GM12878 (cell line): Measurements from ENCODE around the gene TMEM214. TPM values are rescaled to one million over a fixed set of nuclear protein-coding genes. Genes with fewer than 3 reads are reported as not detected.
A peak's percentile ranks its signal among the peaks of the same experiment; 100 is the strongest.

Experiments
- BHLHE40 ChIP-seq, 2 experiments: fragments of 450-650 bp in 1 of 2; IDR thresholded peaks; 2 replicates each; pipeline ENCODE4 v1.6.1; 2011 to 2017; ENCODE audit warnings: low read depth in 2 of 2, borderline replicate concordance in 1 of 2, improper control_type of control experiment in 1 of 2, low read length in 1 of 2, mild to moderate bottlenecking in 1 of 2
- CBFB ChIP-seq: IDR thresholded peaks from 2 replicates; pipeline ENCODE4 v1.6.1; 2016; ENCODE audit warnings: antibody characterized with exemption, low read depth
- MYC ChIP-seq: IDR thresholded peaks from 2 replicates; pipeline ENCODE4 v1.6.1; 2011; ENCODE audit warnings: mild to moderate bottlenecking, low read length, moderate library complexity, inconsistent platforms; ENCODE audit not compliant: insufficient read depth, insufficient replicate concordance, insufficient read length, severe bottlenecking
- NFYA ChIP-seq: IDR thresholded peaks from 2 replicates; pipeline ENCODE4 v1.6.1; 2011; ENCODE audit warnings: low read depth, mild to moderate bottlenecking, low read length, improper control_type of control experiment, borderline replicate concordance
- POLR2AphosphoS2 ChIP-seq: IDR thresholded peaks from 2 replicates; pipeline ENCODE4 v1.6.1; 2011; ENCODE audit warnings: low read depth, mild to moderate bottlenecking, low read length, improper control_type of control experiment, moderate library complexity
- RAD51 ChIP-seq: fragments of 450-650 bp; IDR thresholded peaks from 2 replicates; pipeline ENCODE4 v1.6.1; 2016; ENCODE audit warnings: moderate library complexity, mild to moderate bottlenecking, inconsistent platforms
- RCOR1 ChIP-seq: conservative IDR thresholded peaks from 2 replicates; pipeline ENCODE4 v1.6.1; 2012; ENCODE audit warnings: low read depth, low read length, improper control_type of control experiment
- STAT1 ChIP-seq: fragments of 450-650 bp; conservative IDR thresholded peaks from 2 replicates; pipeline ENCODE4 v1.6.1; 2014; ENCODE audit warnings: antibody characterized with exemption, mild to moderate bottlenecking
- polyA plus RNA-seq, 11 experiments: library from polyadenylated mRNA; depleted of rRNA in 4 of 11; unstranded in 6 of 11; stranded (reverse) in 5 of 11; fragments of >200 nt; fragmentation: Nextera tagmentation in 4 of 11; fragmentation: Illumina TruSeq in 1 of 11; extraction: Ambion mirVana in 4 of 11; extraction: Trizol in 1 of 11; gene quantifications; 1 replicate in 1 of 11; 2 replicates in 10 of 11; pipeline versions ENCODE4 v1.2.1 to v1.2.3, GENCODE V29; 2011 to 2016; ENCODE audit warnings: inconsistent platforms in 2 of 11, missing spikeins in 2 of 11, low read depth in 1 of 11
- total RNA-seq, 4 experiments: library from RNA; depleted of rRNA in 3 of 4; stranded (reverse); fragments of >200 nt in 3 of 4; fragmentation: Illumina TruSeq in 1 of 4; extraction: Trizol in 1 of 4; gene quantifications; 2 replicates each; pipeline versions ENCODE4 v1.2.1 to v1.2.3, GENCODE V29; 2013 to 2021
- TF ChIP-seq, protein P1 (sequence below): fragments of 450-650 bp; IDR thresholded peaks from 2 replicates; pipeline ENCODE4 v1.6.1; 2014; ENCODE audit warnings: mild to moderate bottlenecking
- TF ChIP-seq, protein P2 (sequence below): IDR thresholded peaks from 2 replicates; pipeline ENCODE4 v1.6.1; 2011; ENCODE audit warnings: borderline replicate concordance, low read depth, mild to moderate bottlenecking, moderate library complexity, mixed read lengths, low read length; ENCODE audit not compliant: insufficient read depth; ENCODE audit errors: extremely low read length
- TF ChIP-seq, protein P3 (sequence below): IDR thresholded peaks from 2 replicates; pipeline ENCODE4 v1.6.1; 2012; ENCODE audit warnings: low read length, inconsistent platforms
- TF ChIP-seq, protein P4 (sequence below): fragments of 450-650 bp; IDR thresholded peaks from 2 replicates; pipeline ENCODE4 v1.6.1; 2018; ENCODE audit warnings: borderline replicate concordance, mild to moderate bottlenecking; ENCODE audit not compliant: partially characterized antibody
- TF ChIP-seq, protein P5 (sequence below): fragments of 450-650 bp; IDR thresholded peaks from 2 replicates; pipeline ENCODE4 v1.6.1; 2016; ENCODE audit warnings: mild to moderate bottlenecking, moderate library complexity, borderline replicate concordance
- TF ChIP-seq, protein P6 (sequence below): fragments of 450-650 bp; formaldehyde crosslinking; IDR thresholded peaks from 2 replicates; pipeline ENCODE4 v1.5.0; 2022; ENCODE audit warnings: mild to moderate bottlenecking, missing genetic modification characterization

TMEM214 gene
- total and polyA plus RNA-seq, 10 of the 15 experiments (the other 5 are each of a cell fraction or from before 2014, with no cell fraction given), result 10.4 to 79.2 (median 45.0) TPM

DNA sequence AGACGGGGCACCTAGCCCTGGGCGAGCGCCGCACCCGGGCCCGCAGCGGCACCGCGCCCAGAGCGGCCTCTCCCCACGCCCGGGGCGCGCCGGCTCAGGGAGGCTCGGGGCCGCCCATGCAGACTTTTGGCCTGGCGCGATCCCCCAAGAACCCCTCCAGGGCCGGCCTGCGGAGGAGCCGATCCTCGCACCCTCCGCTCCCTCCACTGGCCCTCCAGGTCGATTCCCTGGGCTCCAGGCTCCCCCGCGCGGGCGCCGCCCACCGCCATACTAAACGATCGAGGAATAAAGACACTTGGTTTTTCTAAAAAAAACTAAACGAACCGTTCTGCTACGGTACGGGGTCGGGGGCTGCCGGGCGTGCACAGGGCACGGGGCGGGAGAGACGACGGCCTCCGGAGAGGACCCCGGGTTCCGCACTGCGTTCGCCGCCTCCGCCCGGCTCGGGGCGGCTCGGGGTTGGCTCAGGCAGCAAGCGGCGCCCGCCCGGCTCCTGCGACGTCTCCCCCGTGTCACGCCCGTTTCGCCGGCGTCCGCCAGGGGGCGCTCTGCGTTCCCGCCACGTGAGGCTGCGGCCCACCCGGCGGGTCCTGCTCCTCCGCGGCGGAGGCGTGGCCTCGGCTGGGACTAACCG is 53.4 kb downstream of the TMEM214 start (continued):
- TF ChIP-seq, protein P1, sequence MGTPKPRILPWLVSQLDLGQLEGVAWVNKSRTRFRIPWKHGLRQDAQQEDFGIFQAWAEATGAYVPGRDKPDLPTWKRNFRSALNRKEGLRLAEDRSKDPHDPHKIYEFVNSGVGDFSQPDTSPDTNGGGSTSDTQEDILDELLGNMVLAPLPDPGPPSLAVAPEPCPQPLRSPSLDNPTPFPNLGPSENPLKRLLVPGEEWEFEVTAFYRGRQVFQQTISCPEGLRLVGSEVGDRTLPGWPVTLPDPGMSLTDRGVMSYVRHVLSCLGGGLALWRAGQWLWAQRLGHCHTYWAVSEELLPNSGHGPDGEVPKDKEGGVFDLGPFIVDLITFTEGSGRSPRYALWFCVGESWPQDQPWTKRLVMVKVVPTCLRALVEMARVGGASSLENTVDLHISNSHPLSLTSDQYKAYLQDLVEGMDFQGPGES, result no peak
- TF ChIP-seq, protein P2, sequence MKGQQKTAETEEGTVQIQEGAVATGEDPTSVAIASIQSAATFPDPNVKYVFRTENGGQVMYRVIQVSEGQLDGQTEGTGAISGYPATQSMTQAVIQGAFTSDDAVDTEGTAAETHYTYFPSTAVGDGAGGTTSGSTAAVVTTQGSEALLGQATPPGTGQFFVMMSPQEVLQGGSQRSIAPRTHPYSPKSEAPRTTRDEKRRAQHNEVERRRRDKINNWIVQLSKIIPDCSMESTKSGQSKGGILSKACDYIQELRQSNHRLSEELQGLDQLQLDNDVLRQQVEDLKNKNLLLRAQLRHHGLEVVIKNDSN, result peak; percentile 85
- TF ChIP-seq, protein P3, sequence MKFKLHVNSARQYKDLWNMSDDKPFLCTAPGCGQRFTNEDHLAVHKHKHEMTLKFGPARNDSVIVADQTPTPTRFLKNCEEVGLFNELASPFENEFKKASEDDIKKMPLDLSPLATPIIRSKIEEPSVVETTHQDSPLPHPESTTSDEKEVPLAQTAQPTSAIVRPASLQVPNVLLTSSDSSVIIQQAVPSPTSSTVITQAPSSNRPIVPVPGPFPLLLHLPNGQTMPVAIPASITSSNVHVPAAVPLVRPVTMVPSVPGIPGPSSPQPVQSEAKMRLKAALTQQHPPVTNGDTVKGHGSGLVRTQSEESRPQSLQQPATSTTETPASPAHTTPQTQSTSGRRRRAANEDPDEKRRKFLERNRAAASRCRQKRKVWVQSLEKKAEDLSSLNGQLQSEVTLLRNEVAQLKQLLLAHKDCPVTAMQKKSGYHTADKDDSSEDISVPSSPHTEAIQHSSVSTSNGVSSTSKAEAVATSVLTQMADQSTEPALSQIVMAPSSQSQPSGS, result no peak
- TF ChIP-seq NFYA (no peak), STAT1 (no peak), CBFB (no peak), RCOR1 (no peak; the same call in 1 of the 2 replicates), POLR2AphosphoS2 (no peak), MYC (no peak), RAD51 (no peak), BHLHE40 (IDR thresholded peaks at IDR 0.05; ENCODE audit: borderline replicate concordance in 1 of 2, low read depth in 2 of 2, low read length in 1 of 2) (peak; percentile 98 to 100)
- TF ChIP-seq, protein P4, sequence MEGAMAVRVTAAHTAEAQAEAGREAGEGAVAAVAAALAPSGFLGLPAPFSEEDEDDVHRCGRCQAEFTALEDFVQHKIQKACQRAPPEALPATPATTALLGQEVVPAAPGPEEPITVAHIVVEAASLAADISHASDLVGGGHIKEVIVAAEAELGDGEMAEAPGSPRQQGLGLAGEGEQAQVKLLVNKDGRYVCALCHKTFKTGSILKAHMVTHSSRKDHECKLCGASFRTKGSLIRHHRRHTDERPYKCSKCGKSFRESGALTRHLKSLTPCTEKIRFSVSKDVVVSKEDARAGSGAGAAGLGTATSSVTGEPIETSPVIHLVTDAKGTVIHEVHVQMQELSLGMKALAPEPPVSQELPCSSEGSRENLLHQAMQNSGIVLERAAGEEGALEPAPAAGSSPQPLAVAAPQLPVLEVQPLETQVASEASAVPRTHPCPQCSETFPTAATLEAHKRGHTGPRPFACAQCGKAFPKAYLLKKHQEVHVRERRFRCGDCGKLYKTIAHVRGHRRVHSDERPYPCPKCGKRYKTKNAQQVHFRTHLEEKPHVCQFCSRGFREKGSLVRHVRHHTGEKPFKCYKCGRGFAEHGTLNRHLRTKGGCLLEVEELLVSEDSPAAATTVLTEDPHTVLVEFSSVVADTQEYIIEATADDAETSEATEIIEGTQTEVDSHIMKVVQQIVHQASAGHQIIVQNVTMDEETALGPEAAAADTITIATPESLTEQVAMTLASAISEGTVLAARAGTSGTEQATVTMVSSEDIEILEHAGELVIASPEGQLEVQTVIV, result no peak
- TF ChIP-seq, protein P5, sequence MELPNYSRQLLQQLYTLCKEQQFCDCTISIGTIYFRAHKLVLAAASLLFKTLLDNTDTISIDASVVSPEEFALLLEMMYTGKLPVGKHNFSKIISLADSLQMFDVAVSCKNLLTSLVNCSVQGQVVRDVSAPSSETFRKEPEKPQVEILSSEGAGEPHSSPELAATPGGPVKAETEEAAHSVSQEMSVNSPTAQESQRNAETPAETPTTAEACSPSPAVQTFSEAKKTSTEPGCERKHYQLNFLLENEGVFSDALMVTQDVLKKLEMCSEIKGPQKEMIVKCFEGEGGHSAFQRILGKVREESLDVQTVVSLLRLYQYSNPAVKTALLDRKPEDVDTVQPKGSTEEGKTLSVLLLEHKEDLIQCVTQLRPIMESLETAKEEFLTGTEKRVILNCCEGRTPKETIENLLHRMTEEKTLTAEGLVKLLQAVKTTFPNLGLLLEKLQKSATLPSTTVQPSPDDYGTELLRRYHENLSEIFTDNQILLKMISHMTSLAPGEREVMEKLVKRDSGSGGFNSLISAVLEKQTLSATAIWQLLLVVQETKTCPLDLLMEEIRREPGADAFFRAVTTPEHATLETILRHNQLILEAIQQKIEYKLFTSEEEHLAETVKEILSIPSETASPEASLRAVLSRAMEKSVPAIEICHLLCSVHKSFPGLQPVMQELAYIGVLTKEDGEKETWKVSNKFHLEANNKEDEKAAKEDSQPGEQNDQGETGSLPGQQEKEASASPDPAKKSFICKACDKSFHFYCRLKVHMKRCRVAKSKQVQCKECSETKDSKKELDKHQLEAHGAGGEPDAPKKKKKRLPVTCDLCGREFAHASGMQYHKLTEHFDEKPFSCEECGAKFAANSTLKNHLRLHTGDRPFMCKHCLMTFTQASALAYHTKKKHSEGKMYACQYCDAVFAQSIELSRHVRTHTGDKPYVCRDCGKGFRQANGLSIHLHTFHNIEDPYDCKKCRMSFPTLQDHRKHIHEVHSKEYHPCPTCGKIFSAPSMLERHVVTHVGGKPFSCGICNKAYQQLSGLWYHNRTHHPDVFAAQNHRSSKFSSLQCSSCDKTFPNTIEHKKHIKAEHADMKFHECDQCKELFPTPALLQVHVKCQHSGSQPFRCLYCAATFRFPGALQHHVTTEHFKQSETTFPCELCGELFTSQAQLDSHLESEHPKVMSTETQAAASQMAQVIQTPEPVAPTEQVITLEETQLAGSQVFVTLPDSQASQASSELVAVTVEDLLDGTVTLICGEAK, result no peak
- TF ChIP-seq, protein P6, sequence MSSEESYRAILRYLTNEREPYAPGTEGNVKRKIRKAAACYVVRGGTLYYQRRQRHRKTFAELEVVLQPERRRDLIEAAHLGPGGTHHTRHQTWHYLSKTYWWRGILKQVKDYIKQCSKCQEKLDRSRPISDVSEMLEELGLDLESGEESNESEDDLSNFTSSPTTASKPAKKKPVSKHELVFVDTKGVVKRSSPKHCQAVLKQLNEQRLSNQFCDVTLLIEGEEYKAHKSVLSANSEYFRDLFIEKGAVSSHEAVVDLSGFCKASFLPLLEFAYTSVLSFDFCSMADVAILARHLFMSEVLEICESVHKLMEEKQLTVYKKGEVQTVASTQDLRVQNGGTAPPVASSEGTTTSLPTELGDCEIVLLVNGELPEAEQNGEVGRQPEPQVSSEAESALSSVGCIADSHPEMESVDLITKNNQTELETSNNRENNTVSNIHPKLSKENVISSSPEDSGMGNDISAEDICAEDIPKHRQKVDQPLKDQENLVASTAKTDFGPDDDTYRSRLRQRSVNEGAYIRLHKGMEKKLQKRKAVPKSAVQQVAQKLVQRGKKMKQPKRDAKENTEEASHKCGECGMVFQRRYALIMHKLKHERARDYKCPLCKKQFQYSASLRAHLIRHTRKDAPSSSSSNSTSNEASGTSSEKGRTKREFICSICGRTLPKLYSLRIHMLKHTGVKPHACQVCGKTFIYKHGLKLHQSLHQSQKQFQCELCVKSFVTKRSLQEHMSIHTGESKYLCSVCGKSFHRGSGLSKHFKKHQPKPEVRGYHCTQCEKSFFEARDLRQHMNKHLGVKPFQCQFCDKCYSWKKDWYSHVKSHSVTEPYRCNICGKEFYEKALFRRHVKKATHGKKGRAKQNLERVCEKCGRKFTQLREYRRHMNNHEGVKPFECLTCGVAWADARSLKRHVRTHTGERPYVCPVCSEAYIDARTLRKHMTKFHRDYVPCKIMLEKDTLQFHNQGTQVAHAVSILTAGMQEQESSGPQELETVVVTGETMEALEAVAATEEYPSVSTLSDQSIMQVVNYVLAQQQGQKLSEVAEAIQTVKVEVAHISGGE (CRISPR knock-in tag), result no peak
